Stomach smooth muscle (tissue), 2 donors: ENCODE results near the gene RASA2.

Experiments
- H3K27ac ChIP-seq: one replicate; pipeline ENCODE4 v1.7.0; 2013; ENCODE audit warnings: mild to moderate bottlenecking, low read length, inconsistent platforms
- H3K27me3 ChIP-seq, 2 donors: one replicate each; pipeline ENCODE4 v1.7.0; 2013; ENCODE audit warnings: low read length in 2 of 2; ENCODE audit not compliant: insufficient read depth in 2 of 2, control insufficient read depth in 1 of 2
- H3K36me3 ChIP-seq, 2 donors: one replicate each; pipeline ENCODE4 v1.7.0; 2013; ENCODE audit warnings: low read length in 2 of 2; ENCODE audit not compliant: control insufficient read depth in 2 of 2, insufficient read depth in 2 of 2
- H3K4me1 ChIP-seq: one replicate; pipeline ENCODE4 v1.7.0; 2013; ENCODE audit warnings: low read length; ENCODE audit not compliant: control insufficient read depth, insufficient read depth
- H3K4me3 ChIP-seq, 2 donors: one replicate each; pipeline ENCODE4 v1.7.0; 2013; ENCODE audit warnings: low read length in 2 of 2
- H3K9ac ChIP-seq, 2 donors: one replicate each; pipeline ENCODE4 v1.7.0; 2013; ENCODE audit warnings: low read length in 2 of 2, mild to moderate bottlenecking in 1 of 2
- H3K9me3 ChIP-seq, 2 donors: one replicate each; pipeline ENCODE4 v1.7.0; 2013; ENCODE audit warnings: low read length in 2 of 2; ENCODE audit not compliant: control insufficient read depth in 2 of 2
- donor health status: healthy.
- donor health status: Pancreatic carcinoma.

RASA2 gene

DNA sequence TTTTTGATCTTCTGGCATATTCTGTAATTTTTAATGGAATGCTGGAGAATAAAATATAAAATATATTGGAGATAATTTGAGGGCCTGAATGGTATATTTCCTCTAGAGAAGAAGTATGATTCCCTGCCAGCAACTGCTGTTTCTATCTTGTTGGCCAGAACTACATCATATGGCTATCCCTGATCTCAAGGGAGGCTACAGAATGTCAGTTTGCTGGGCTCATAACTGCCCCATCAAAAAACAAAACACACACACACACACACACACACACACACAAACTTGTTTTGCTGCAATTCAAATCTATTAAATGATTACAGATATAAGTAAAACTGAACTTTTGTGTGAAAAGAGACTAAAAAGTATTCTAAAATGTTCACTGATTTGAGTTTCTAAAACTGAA lies 51.0 kb downstream of the RASA2 start:
- H3K9me3 ChIP-seq = no peaks in the 10 kb centered on the region
- no peak overlapping the region for H3K27ac ChIP-seq
- no peak overlapping the region for H3K4me3 ChIP-seq
- no peaks in the 10 kb centered on the region for H3K4me1 ChIP-seq
- no peaks in the 10 kb centered on the region for H3K27me3 ChIP-seq
- H3K36me3 ChIP-seq = peaks cover 0 to 3% of the 10 kb centered on the region in 2 donors
- no peak overlapping the region for H3K9ac ChIP-seq

DNA sequence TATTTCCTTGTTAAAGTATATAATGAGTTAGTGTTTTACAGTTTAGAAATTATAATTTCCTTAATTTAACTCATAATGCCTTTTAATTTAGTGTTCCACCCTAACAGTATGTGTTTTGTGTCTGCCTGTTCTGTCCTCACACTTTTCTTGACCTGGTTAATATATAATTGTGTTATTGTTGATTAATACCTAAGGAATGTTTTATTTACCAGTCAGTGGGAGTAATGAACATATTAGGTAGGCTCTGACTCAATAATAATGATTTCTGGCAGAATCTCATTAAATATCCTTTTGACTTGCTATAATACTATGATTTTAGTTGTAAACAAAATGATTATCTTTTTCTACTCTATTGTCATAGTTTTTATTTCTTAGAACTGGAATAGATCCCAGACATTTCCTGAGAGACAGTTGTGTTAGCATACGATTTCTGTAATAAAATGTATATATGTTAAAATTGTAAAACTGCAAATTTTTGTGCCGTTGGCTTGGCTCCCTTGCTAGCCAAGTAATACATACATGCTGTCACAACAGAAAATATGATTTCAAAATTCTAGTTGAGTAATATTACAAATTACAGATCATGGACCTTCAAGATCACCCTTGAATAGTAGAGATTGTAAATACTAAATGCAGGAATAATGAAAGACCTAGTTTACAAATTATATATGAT lies 51.9 kb downstream of the RASA2 start:
- peaks cover 0 to 3% of the 10 kb centered on the region in 2 donors for H3K36me3 ChIP-seq
- H3K9ac ChIP-seq = no peak overlapping the region
- H3K27ac ChIP-seq = no peak overlapping the region
- no peak overlapping the region for H3K4me3 ChIP-seq
- no peaks in the 10 kb centered on the region for H3K27me3 ChIP-seq
- no peaks in the 10 kb centered on the region for H3K9me3 ChIP-seq
- no peaks in the 10 kb centered on the region for H3K4me1 ChIP-seq

DNA sequence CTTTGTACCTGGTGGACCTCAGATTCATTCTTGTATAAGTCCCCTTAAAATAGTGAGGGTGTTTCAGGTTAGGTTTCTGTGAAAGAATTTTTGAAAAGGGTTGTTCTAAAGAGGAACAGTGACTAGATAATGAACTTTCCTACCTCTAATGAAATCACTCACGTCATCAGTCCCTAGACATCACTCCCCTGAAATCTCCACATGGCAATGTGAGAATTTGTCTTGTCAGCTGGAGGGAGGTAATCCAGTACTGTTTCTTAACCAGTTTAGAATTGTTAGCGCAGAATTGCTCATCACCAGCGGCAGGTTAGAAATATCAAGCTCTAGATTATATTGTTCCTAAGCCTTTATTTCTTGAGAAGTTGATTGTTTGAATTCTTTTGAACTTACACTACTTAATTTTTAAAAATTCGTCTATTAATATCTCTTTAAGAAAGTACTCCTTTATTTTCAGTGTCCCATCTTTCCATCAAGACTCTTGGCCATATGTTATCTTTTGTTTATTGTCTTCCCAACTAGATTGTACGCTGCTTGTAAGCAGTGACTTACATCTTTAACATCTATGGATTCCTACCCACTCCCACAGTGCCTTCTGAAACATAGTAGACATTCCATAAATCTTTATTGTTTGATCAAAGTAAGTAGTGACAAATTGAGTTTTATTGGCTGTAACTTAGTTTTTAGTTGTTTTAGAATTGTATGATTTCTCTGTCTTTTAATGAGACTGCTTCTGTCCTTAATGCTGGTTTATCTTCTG lies 52.8 kb downstream of the RASA2 start:
- H3K4me1 ChIP-seq = no peaks in the 10 kb centered on the region
- peaks cover 0 to 4% of the 10 kb centered on the region in 2 donors for H3K36me3 ChIP-seq
- H3K9me3 ChIP-seq = no peaks in the 10 kb centered on the region
- H3K4me3 ChIP-seq = no peak overlapping the region
- H3K9ac ChIP-seq = no peak overlapping the region
- H3K27me3 ChIP-seq = no peaks in the 10 kb centered on the region
- H3K27ac ChIP-seq = no peak overlapping the region

DNA sequence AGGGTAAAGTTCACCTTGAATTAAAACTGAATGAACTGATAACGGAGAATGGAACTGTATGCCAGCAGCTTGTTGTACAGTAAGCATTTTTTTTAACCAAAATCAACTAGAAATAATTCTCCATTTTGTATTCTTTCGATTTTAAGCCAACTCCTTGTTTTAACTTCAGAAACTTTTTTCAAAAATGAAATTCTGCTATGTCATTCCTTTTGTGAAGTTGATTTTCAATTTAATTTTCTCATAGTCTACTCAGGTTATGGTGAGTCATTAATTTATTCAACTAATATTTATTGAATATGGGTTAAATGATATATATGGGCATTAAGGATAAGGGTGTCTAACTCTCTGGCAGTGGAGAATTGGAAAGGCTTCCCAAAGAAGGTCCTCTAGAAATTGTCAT lies 53.7 kb downstream of the RASA2 start:
- Histone ChIP-seq H3K27ac (no peak overlapping the region), H3K36me3 (peaks cover 0 to 4% of the 10 kb centered on the region in 2 donors), H3K4me3 (no peak overlapping the region), H3K9me3 (no peaks in the 10 kb centered on the region), H3K4me1 (no peaks in the 10 kb centered on the region), H3K27me3 (no peaks in the 10 kb centered on the region), H3K9ac (no peak overlapping the region)

DNA sequence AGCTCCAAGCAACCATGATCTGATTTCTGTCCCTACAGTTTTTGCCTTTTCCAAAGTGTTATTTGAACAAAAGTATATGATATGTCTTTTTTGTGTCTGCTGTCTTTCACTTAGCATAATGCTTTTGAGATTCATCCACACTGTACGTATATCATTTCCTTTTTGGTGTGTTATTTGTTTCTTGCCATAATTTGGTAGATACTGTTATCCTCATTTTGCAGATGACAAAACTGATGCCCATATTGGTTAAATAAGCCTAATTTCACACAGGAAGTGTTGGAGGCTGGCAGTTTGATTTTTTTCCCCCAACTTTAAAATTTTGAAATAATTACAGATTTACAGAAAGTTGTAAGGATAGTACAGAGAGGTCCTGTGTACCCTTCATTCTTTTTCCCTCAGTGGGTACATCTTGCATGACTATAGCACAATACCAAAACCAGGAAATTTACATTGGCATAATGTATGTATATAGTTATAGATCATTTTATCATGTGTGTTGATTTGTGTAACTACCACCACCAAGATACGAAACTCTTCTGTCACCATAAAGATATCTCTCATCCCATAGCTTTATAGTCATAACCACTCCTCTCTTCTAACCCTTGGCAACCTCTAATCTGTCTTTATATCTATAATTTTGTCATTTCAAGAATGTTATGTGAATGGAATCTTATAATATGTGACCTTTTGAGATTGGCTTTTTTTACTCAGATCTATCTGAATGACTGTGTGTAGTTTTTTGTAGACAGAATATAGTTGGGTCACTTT lies 55.6 kb downstream of the RASA2 start:
- Histone ChIP-seq H3K27ac (no peak overlapping the region), H3K36me3 (peaks cover 0 to 2% of the 10 kb centered on the region in 2 donors), H3K9ac (no peak overlapping the region), H3K4me1 (no peaks in the 10 kb centered on the region), H3K27me3 (no peaks in the 10 kb centered on the region), H3K4me3 (no peak overlapping the region), H3K9me3 (no peaks in the 10 kb centered on the region)

DNA sequence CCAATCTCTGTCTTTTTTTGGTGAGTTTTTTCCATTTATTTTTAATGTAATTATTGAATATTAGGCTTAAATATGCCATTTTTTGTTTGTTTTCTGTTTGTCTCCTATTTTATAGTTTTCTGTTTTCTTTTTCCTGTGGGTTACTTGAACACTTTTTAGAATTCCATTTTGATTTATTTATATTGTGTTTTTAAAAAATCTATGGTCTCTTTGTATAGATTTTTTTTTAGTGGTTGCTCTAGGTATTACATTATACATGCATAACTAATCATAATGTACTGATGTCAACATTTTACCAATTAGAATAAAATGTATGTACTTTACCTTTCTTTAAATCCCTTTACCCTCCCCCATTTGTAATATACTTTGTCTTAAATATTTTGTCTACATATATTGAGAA lies 56.2 kb downstream of the RASA2 start:
- no peak overlapping the region for H3K9ac ChIP-seq
- H3K4me1 ChIP-seq = no peaks in the 10 kb centered on the region
- H3K4me3 ChIP-seq = no peak overlapping the region
- no peaks in the 10 kb centered on the region for H3K9me3 ChIP-seq
- H3K27ac ChIP-seq = no peak overlapping the region
- H3K36me3 ChIP-seq = peaks cover 0 to 2% of the 10 kb centered on the region in 2 donors
- H3K27me3 ChIP-seq = no peaks in the 10 kb centered on the region

DNA sequence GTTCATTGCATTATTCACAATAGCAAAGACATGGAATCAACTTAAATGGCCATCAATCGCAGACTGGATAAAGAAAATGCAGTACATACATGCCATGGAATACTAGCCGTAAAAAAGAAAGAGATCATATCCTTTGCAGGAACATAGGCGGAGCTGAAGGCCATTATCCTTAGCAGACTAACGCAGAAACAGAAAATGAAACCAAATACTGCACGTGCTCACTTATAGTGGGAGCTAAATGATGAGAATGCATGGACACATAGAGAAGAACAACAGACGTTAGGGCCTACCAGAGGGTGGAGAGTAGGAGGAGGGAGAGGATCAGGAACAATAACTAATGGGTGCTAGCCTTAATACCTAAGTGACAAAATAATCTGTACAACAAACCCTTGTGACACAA lies 57.9 kb downstream of the RASA2 start:
- no peak overlapping the region for H3K9ac ChIP-seq
- no peaks in the 10 kb centered on the region for H3K27me3 ChIP-seq
- no peak overlapping the region for H3K4me3 ChIP-seq
- H3K9me3 ChIP-seq = no peaks in the 10 kb centered on the region
- H3K36me3 ChIP-seq = peaks cover 0 to 2% of the 10 kb centered on the region in 2 donors
- H3K27ac ChIP-seq = no peak overlapping the region
- H3K4me1 ChIP-seq = no peaks in the 10 kb centered on the region

DNA sequence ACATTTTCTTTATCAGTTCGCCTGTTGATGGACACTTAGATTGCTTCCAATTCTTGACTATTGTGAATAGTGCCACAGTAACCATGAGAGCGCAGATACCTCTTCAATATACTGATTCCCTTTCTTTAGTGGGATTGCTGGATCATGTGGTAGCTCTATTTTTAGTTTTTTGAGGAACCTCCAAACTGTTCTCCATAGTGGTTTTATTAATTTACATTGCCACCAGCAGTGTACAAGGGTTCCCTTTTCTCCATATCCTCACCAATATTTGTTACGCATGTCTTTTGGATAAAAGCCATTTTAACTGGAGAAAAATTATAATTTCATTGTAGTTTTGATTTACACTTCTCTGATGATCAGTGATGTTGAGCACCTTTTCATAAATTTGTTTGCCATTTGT lies 59.3 kb downstream of the RASA2 start:
- Histone ChIP-seq H3K27ac (no peak overlapping the region), H3K9ac (no peak overlapping the region), H3K9me3 (no peaks in the 10 kb centered on the region), H3K27me3 (no peaks in the 10 kb centered on the region), H3K4me3 (no peak overlapping the region), H3K36me3 (peaks cover 2 to 5% of the 10 kb centered on the region in 2 donors), H3K4me1 (no peaks in the 10 kb centered on the region)

DNA sequence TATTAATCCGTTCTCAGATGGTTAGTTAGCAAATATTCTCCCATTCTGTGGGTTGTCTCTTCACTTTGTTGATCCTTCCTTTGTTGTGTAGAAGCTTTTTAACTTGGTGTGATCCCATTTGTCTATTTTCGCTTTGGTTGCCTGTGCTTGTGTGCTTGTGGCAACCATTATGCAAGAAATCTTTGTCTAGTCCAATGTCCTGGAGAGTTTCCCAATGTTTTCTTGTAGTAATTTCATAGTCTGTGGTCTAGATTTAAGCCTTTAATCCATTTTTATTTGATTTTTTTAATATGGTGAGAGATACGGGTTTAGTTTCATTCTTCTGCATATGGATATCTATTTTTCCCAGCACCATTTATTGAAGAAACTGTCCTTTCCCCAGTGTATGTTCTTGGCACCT lies 59.8 kb downstream of the RASA2 start:
- H3K4me1 ChIP-seq = no peaks in the 10 kb centered on the region
- H3K27ac ChIP-seq = no peak overlapping the region
- no peaks in the 10 kb centered on the region for H3K27me3 ChIP-seq
- H3K9me3 ChIP-seq = no peaks in the 10 kb centered on the region
- H3K36me3 ChIP-seq = peaks cover 2 to 5% of the 10 kb centered on the region in 2 donors
- H3K4me3 ChIP-seq = no peak overlapping the region
- no peak overlapping the region for H3K9ac ChIP-seq

DNA sequence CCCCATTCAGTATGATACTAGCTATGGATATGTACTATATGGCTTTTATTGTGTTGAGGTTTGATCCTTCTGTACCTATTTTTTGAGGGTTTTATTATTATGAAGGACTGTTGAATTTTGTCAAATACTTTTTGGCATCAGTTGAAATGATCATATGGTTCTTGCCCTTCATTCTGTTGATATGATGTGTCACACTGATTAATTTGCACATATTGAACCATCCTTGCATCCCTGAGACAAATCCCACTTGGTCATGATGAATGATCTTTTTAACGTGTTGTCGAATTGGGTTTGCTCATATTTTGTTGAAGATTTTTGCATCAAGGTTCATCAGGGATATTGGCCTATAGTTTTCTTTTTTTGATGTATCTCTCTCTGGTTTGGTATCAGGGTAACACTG lies 61.0 kb downstream of the RASA2 start:
- Histone ChIP-seq H3K36me3 (peaks cover 2 to 5% of the 10 kb centered on the region in 2 donors), H3K9me3 (no peaks in the 10 kb centered on the region), H3K4me3 (no peak overlapping the region), H3K9ac (no peak overlapping the region), H3K4me1 (no peaks in the 10 kb centered on the region), H3K27me3 (no peaks in the 10 kb centered on the region), H3K27ac (no peak overlapping the region)
